Myocyte (in vitro differentiated cells): Measurements from ENCODE around the gene BMP7. TPM values are rescaled to one million over a fixed set of nuclear protein-coding genes. Genes with fewer than 3 reads are reported as not detected.
"Not testable (repeated sequence)": the region's sequence is repeated elsewhere in the genome, so short reads cannot be mapped to it uniquely, and the experiment has no call there.

ENCODE experiments used
- DNase-seq: peaks from one replicate; pipeline ENCODE4 v3.0.0-alpha.2; 2012; ENCODE audit warnings: low read depth
- total RNA-seq: library from RNA; depleted of rRNA; stranded (reverse); fragments of >200 nt; gene quantifications from 2 replicates; pipeline ENCODE4 v1.2.3, GENCODE V29; 2014

Gene BMP7
- total RNA-seq, 1 donor from 2014 or later = not detected

GRCh38 chr20:57267158-57267821 is 849 bp upstream of the BMP7 start:
- no peak for DNase-seq

DNA sequence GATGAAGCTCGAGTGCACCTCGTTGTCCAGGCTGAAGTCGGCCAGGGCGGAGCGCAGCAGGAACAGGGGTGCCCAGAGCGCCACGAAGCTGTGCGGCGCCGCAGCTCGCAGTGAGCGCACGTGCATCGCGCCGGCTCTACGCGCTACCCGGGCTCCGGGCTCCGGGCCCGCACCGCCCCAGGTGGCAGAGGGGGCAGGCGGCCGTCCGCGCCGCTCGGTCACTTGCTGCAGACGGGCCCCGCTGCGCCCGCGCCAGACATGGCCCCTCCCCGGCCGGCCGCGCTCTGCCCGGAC is 497 bp downstream of the BMP7 start:
- DNase-seq = no peak

DNA sequence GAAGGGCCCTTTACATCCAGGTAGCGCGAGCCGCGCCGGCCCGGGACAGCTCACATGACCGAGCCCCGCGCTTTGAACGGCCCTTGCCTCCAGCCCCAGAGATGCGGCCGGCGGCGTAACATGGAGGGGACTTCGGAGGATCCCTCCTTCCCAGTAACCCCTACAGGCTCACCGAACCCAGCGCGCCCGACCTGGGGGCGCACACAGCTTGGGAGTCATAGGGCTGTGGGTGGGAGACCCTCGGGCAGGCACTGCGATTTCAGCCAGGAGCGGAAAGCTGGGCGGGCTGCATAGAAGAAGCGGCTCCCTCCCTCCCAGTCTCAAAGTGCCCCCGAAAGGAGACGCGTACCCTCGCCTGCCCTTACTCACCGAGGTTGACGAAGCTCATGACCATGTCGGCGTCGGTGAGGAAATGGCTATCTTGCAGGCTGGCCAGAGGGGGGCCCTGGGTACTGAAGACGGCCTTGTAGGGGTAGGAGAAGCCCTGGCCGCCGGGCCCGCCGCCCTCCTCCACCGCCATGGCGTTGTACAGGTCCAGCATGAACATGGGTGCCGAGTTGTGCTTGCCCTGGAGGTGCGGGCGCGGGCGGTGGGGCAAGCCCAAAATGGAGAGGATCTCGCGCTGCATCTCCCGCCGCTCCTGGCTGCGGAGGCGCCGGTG is 975 bp downstream of the BMP7 start:
- no peak for DNase-seq

DNA sequence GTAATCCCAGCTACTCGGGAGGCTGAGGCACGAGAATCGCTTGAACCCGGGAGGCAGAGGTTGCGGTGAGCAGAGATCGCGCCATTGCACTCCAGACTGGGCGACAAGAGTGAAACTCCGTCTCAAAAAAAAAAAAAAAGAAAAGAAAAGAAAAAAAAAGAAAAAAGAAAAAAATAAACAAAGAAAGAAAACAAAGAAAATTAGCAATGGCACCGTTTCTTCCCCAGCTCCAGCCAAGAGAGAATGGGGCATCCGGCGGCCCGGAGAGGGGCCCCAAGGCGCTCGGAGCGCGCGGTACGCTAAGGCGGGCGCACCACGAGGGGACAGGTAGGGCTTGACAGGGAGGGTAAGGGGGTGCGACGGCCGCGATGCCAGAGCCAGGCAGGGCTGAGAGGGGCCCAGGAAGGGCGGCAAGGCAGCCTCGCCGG is 1.5 kb downstream of the BMP7 start:
- not testable (repeated sequence) for DNase-seq

DNA sequence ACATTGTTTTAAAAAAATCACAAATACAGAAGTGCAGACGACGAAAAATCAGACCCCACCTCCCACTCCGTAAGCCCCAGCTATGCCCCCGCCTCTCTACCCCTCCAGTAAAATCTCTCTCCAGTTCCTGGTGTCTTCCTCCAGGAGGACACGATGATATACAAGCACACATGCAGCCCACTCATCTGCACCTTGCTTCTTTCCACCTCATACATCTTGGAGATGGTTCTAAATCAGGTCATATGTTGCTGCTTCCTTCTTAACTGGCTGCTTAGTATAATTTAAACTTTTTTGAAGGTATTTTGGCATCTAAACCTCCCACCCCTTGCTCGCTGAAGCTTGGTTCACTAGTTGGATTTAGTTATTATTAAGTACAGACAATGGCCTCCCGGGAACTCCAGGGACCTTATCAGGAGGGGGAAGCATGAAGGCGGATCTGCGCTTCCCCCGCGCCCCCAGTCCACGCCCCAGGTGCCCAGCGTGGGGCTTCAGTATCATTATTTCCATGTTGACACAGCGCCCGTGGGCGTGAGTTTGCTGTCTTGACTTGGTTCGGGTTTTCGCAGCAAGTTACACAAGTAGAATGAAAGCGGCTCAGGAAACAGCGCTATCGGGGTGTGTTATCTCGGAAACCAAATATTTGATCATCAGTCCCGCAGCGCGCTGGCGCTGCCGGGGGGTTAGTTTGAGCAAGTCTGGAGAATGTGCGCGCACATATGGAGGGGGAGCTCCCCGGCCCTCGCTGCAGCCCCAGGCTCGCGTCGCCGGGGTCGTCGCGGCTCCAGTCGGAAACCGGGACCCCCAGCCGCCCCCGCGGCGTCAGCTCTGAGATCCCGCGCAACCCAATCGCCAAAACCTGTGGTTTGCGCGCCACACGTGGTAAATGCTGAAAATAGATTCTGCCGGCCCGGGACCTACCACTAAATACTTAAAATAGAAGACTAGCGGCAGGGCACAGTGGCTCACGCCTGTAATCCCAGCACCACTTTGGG is 2.3 kb downstream of the BMP7 start:
- no peak for DNase-seq

- DNase-seq = no peak
Measured at GRCh38 chr20:57262784-57263609, 3.4 kb downstream of the BMP7 start.

DNA sequence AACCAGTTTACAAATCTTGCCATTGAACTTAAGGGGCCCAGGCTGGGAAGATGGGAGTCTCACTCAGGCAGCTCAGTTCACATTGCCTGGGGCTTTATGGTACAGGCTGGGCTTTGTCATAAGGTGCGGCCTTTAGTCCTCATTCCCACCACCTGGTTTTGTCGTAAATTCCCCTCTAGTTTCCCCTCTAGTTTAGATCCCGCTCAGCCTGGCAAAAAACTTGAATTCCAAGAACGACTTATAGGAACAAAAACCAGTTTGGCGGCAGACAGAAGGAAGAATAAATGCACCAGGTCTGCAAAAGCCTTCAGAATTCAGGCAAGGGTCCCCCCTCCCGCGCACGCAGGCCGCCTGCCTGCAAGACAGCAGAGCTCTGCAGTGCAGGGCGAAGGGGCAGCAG is 4.1 kb downstream of the BMP7 start:
- no peak for DNase-seq

DNA sequence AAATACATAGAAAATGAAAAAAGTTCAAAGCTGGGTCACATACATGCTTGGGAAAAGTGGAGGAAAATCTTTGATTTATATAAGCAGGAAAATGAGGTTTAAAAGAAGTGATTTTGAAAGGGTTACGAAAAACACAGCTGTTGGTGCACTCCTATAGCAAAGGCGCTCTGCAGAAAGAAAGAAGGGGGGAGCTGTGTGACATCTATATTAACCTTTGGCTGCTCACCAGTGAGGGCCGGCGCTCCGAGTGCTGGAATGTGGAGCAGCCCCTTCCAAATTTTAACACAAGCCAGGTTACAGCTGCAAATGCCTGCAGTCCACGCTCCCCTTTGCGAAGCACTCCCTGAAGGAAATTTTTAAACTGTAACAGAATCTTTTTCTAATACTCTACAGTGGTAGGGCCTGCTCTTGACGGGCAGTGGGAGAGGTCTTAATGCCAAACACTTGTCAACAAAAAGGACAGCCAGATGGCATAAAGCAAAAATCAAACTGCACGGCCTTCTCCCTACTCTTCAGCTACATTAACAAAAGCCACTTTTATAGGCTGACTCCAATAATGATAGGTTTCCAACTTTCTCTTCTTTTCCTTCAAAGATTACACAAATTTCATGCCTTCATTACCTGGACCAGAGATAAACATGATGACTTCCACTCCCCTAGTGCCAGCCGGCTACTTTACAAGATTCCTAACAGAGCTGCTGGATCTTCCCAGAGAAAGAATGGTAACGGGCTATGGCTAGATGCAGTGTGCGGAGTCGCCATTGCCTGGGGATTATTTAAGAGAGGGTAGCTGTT is 4.8 kb downstream of the BMP7 start:
- DNase-seq = no peak

GRCh38 chr20:57260934-57261333 is 5.5 kb downstream of the BMP7 start:
- DNase-seq = peak; percentile 28

- no peak for DNase-seq
Measured at GRCh38 chr20:57259938-57260921, 6.2 kb downstream of the BMP7 start.

- no peak for DNase-seq
Measured at GRCh38 chr20:57259121-57259937, 7.1 kb downstream of the BMP7 start.

DNA sequence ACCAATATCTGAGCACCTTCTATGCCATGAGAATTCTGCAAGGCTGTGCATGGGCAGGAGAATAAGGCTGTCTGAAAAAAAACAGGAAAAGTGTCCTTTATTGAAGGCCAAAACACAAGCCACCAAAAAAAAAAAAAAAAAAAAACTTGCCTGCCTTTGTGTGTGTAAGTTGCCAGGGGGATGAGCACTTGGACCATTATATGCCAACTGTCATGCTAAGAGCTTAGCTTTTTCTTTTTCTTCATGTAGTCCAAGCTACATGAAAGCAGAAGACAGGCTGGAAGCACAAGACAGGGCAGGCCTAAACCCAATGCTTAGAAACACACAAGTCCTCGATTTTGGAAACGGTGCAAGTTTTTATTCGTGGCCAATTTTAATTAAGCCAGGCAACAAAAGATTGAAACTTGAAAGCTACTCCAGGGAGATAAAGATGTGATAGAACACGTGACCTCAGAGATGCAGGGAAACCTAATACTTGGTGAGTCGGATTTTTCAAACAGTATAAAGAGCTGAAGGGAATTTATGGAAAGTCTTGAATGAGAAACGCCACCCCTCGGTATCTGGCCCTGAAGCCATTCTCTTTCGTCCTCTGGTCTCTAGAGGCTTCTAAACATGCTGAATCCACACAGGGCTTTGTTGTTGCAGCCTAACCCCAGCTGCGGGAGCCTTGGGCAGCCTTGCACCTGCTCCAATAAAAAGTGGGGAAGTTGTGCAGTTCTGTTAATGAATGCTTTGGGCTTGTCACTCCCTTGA is 8.6 kb downstream of the BMP7 start:
- DNase-seq = no peak

DNA sequence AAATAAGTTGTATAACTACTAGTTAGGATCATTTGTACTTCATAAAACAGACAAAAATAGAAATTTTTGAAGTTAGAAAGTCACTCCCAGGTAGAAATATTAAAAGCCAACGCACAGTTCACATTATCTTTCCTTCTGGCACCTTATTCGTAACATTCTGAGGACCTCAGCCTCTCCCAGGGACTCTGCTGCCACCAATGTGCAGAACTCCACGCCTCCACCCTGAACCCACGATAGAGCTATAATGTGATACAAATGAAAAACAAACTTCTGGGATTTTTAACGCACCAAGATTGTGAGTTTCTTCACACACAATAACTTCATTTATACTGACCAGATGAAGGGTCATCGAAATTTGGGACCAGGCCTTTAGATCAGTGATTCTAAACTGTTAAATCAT is 9.5 kb downstream of the BMP7 start:
- DNase-seq = no peak

DNA sequence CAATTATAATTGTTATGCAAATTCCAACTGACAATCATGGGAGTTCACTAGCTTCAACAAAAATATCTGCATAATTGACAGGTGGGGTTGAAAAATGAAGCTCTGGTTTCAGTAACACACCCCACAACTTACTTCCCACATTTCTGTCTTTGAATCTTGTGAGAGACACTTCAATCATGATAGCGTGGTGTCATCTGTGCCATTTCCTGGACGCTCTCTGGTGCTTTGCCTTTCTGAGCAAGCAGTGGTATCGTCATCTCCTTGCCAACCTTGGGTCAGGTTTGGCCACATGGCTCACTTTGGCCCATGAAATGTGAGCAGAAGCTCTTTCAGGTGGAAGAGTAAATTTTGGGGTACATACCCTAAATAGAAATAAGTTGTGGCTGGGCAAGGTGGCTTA is 10.2 kb downstream of the BMP7 start:
- no peak for DNase-seq

DNA sequence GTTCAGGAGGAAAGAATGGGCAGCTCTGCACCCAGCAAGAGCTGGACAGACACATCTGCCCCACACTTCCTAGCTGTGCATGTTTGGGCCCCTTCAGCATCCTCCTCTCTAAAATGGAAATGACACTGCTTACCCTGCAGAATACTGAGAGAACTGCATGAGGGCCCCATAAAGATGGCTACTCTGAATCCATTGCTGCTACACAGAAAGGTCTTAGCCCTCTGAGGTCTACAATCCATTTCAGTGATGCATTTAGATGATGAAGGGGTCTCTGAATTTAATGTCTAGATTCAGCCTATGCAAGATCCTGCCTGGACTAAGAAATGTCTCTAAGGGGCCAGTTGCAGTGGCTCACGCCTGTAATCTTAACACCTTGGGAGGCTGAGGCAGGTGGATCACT is 11.3 kb downstream of the BMP7 start:
- no peak for DNase-seq

GRCh38 chr20:57252559-57253162 is 13.8 kb downstream of the BMP7 start:
- no peak for DNase-seq

DNA sequence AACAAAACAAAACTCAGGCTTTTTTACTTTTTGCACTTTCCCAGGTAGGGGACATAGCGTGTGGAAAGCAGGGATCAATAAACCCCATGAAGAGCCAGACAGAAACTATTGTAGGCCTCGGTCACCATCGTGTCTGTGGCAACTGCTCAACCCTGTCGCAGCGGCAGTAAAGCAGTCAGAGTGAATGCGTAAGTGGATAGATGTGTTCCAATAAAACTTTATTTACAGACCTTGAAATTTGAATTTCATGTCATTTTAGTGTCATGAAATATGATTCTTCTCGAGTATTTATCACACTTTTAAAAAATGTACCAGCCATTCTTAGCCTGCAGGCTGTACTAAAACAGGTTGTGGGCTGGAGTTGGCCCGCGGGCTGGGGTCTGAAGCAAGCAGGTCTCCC is 14.5 kb downstream of the BMP7 start:
- no peak for DNase-seq
